Measurements from ENCODE around the gene SLC25A4. TPM values are rescaled to one million over a fixed set of nuclear protein-coding genes. Genes with fewer than 3 reads are reported as not detected.

SLC25A4 gene
- total and polyA plus RNA-seq, 5 experiments from 2014 or later = 11.7 to 15.8 (median 13.2) TPM

DNA sequence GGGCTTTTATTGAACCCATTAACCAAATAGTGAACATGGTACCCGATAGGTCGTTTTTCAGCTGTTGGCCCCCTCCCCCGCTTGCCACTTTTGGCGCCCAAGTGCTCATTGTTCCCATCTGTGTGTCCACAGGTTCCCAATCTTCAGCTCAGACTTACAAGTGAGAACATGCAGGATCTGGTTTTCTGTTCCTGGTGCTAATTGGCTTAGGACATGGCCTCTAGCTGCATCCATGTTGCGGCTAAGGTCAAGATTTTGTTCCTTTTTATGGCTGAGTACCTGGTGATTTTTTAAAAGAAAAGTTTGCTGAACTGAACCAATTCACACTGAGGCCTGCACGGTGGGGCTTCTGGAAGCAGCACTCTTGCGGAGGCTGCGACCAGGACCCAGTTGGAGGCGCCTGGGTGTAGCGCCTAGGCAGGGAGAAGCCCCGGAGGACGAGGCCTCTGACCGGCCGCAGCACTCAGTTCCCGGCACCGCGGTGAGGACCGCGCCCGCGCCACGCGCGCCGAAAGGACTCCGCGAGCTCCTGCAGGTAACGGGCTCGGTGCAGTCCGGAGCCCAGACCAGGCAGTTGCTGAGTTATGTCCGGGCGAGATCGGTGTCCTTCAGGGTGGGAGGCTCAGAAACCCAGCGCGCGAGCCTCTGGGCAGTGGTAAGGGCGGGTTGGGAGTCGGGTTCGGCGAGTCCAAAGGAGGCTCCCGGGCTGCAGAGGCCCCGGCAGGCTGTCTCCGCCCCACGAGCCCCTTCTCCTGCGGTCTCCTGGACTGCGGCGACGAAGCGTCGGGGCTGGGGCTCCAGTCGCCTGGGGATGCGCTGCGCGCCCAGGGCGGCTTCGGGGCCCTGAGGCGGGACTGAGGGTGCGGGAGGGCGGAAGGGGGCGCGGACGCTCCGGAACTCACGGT, 15.8 kb upstream of the SLC25A4 start:
- Mint-ChIP-seq H3K9me3 (peaks cover 0 to 3% (median 0%) of the 10 kb centered on the region in 9 donors), H3K27ac (peak overlapping the region in 1 of 10 donors; percentile 81), H3K4me3 (peak overlapping the region; percentile 42 to 84 (median 76)), H3K27me3 (peaks cover 10 to 48% (median 36%) of the 10 kb centered on the region in 5 donors), H3K4me1 (peaks cover 0 to 15% (median 12%) of the 10 kb centered on the region in 4 donors), H3K36me3 (no peaks in the 10 kb centered on the region)
- POLR2A ChIA-PET = interaction anchor here (0.7 to 2.1 kb wide), 2 partner anchors 16 to 87 kb away, joined by 4 to 7 read pairs; partner anchors contain the start of gene SLC25A4
- DNase-seq (peak in 2 of 10 donors; percentile 12 to 15), ATAC-seq (peak; percentile 26 to 45)

DNA sequence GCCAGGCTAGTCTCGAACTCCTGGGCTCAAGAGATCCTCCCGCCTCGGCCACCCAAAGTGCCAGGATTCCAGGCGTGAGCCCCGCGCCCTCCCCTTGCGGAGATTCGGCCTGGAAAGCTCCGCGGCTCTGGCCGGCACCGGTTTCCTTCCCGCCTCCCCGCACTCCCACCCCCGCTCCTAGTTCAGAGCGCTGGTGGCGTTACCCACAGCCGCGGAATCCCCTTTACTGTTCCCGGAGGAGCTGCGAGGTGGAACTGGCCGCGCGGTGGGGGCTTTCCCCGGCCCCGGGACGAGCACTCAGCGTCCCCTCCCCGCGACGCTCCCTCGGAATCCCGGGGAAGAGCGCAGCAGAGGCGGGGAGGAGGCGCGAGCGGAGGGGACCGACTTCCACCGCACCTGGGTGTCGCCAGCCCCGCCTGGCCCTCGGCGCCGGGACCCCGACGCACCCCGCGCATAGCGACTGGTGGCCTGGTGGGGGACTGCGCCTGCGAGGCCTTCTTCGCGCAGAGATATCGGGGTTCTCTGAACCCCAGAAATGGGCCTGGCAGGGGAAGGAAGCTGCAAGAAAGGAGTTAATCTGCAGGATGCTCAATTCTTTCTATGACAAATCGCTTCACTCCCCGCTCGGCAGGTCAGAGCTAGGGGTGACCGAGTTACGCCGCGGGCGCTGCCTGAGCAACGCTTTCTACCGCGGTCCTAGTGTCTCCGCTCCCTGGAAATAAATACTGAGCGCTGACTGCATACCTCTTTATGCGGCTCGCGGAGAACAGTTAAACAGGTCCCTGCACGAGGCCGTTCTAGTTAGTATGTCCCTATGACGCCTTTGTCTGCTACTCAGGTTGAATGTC, 14.6 kb upstream of the SLC25A4 start:
- peaks cover 0 to 3% (median 0%) of the 10 kb centered on the region in 9 donors for H3K9me3 Mint-ChIP-seq
- DNase-seq = peak in 6 of 10 donors; percentile 17 to 38 (median 27)
- no peaks in the 10 kb centered on the region for H3K36me3 Mint-ChIP-seq
- H3K4me3 Mint-ChIP-seq = peak overlapping the region; percentile 70 to 84 (median 81)
- peak; percentile 87 to 88 for ATAC-seq
- no peak overlapping the region for H3K27ac Mint-ChIP-seq
- peaks cover 0 to 8% (median 6%) of the 10 kb centered on the region in 4 donors for H3K4me1 Mint-ChIP-seq
- peaks cover 8 to 40% (median 36%) of the 10 kb centered on the region in 5 donors for H3K27me3 Mint-ChIP-seq
- POLR2A ChIA-PET = interaction anchor here (2.1 kb wide), 1 partner anchor 14 kb away, joined by 7 read pairs; the partner anchor contains the start of gene SLC25A4

DNA sequence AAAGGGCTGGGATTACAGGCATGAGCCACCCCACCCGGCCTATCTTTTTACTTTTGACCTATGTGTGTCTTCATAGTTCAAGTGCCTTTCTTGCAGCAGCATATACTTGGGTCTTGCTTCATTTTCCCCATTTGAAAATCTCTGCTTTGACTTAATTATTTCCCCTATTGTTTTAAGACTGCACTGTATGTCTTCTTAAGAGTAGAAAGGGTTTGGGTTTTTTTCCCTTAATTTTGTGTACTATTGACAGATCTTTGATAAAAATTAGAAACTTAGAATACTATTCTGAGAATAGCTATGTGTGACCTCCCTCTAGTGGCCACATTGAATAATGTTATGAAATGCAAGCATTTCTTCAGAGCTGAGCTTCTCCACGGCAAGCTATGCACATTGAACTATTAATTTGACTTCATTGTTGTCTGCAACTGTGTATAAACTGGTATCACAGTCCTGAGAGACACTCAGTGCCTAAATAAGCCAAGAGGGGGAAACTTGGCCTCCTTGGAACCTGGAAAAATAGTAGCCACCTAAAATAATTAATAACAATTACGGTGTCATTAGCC, 8.7 kb upstream of the SLC25A4 start:
- no peak overlapping the region for H3K27ac Mint-ChIP-seq
- H3K9me3 Mint-ChIP-seq = no peaks in the 10 kb centered on the region
- H3K36me3 Mint-ChIP-seq = no peaks in the 10 kb centered on the region
- POLR2A ChIA-PET = interaction anchor here (1.0 to 1.6 kb wide), 2 partner anchors 9 to 95 kb away, joined by 3 to 4 read pairs; partner anchors contain the start of gene SLC25A4
- peak; percentile 70 to 86 for ATAC-seq
- no peak overlapping the region for H3K4me3 Mint-ChIP-seq
- H3K4me1 Mint-ChIP-seq = peaks cover 0 to 6% (median 0%) of the 10 kb centered on the region in 4 donors
- peak in 4 of 10 donors; percentile 18 to 55 (median 46) for DNase-seq
- H3K27me3 Mint-ChIP-seq = peaks cover 5 to 57% (median 27%) of the 10 kb centered on the region in 5 donors

DNA sequence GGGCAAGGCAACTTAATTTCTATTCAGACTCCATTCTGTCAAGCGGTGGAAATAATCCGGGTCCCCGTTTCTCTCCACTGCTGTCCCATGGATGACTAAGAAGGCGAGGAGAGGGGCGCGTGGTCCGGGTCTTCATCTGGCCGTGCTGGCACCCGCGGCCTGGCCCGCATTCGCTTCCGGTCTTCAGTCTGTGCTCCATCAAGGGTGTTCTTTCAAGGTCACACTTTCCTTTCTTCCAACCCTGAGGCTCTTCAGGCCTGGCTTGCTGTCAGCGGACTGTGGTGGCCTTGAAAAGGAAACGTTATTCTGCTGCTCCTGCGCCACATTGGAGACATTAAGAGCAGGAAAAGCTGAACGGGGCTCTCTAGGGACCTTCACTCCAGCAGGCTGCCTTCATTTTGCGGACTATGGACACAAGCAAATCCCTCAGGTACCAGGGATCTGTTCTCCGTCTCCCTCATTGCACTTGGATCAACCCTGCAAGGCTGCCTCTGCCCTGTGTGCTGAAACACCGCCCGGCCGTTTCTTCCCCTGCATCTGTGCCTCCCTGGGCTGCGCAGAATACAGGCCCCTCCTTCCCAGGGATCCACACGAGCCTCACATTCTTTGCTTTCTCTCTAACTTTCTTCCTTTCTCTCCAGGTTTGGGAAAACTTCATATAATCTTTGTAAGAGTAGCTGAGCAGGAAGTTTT, 5.7 kb upstream of the SLC25A4 start:
- Mint-ChIP-seq H3K27me3 (peaks cover 1 to 39% (median 14%) of the 10 kb centered on the region in 5 donors), H3K36me3 (no peaks in the 10 kb centered on the region), H3K4me3 (no peak overlapping the region), H3K9me3 (no peaks in the 10 kb centered on the region), H3K4me1 (peaks cover under 1 to 8% (median 3%) of the 10 kb centered on the region in 4 donors), H3K27ac (no peak overlapping the region)
- DNase-seq (no peak), ATAC-seq (no peak)
- POLR2A ChIA-PET = no interaction called here

DNA sequence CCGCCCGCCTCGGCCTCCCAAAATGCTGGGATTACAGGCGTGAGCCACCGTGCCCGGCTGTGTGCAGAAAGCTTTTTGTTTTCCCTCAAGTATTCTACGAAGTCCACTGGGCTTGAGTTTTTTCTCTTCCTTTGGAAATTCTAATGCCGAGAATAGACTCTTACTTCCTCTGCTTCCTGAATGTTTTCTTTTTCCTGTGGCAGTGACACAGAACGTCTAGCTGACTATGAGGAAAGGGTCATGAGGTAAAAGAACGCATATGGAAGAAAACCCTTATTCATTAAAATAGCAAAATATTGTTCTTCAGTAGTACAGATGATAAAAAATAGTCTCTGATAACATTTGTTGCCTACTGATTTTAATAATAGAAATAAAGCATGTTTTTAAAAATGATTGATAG, 4.9 kb upstream of the SLC25A4 start:
- ATAC-seq (no peak), DNase-seq (no peak)
- Mint-ChIP-seq H3K4me1 (peaks cover 3 to 14% (median 6%) of the 10 kb centered on the region in 4 donors), H3K27me3 (peaks cover 1 to 39% (median 14%) of the 10 kb centered on the region in 5 donors), H3K27ac (no peak overlapping the region), H3K4me3 (no peak overlapping the region), H3K9me3 (no peaks in the 10 kb centered on the region), H3K36me3 (no peaks in the 10 kb centered on the region)
- POLR2A ChIA-PET = no interaction called here

DNA sequence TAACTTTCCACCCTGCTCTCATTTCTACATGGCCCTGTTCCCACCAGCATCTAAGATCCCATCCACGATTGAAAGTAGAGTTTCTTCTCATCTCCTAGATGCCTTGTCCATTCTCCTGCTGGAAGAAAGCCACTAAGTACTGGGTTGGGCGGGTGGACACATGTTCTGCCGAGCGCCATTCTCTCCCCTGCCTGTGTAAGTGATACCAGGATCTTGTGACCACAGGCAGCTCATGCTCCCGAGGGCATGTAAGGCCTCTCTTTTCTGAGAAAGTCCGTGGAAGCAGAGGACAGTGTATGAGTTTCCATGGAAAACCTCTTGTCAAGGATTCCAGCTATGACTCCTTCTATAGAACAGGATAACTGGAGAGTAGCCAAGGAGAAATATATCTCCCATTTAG, 3.3 kb upstream of the SLC25A4 start:
- H3K4me1 Mint-ChIP-seq = peaks cover 8 to 16% (median 15%) of the 10 kb centered on the region in 4 donors
- ATAC-seq = no peak
- no peaks in the 10 kb centered on the region for H3K9me3 Mint-ChIP-seq
- POLR2A ChIA-PET = no interaction called here
- no peak for DNase-seq
- no peaks in the 10 kb centered on the region for H3K36me3 Mint-ChIP-seq
- no peak overlapping the region for H3K27ac Mint-ChIP-seq
- H3K27me3 Mint-ChIP-seq = peaks cover 1 to 32% (median 14%) of the 10 kb centered on the region in 5 donors
- no peak overlapping the region for H3K4me3 Mint-ChIP-seq

DNA sequence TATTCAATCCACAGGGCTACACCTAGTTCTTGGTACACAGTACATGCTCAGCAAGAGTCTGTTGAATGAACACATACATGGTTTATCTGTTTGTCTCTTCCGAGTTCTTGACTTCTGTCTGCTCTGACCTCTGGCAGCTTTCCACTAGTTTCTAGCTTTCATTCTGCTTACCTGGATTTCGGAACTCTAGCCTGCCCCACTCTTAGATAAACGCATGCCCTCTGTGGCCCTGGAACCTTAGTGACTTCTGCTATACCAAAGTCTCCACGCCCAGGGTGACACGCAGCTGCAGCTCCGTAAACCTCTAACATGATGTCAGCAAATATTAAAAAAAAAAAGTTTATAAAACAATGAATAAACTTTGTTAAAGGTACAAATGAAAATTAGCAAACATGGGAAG, 1.3 kb upstream of the SLC25A4 start:
- Mint-ChIP-seq H3K27ac (no peak overlapping the region), H3K4me1 (peaks cover 14 to 22% (median 16%) of the 10 kb centered on the region in 4 donors), H3K4me3 (peak overlapping the region in 5 of 10 donors; percentile 8 to 96 (median 38)), H3K36me3 (peaks cover 0 to 5% (median 0%) of the 10 kb centered on the region in 3 donors), H3K27me3 (peaks cover 1 to 30% (median 14%) of the 10 kb centered on the region in 5 donors), H3K9me3 (no peaks in the 10 kb centered on the region)
- no peak for ATAC-seq
- POLR2A ChIA-PET = interaction anchor here (2.2 to 2.6 kb wide), 2 partner anchors 13 to 66 kb away, joined by 7 to 8 read pairs; no protein-coding TSS in a partner anchor
- DNase-seq = no peak

DNA sequence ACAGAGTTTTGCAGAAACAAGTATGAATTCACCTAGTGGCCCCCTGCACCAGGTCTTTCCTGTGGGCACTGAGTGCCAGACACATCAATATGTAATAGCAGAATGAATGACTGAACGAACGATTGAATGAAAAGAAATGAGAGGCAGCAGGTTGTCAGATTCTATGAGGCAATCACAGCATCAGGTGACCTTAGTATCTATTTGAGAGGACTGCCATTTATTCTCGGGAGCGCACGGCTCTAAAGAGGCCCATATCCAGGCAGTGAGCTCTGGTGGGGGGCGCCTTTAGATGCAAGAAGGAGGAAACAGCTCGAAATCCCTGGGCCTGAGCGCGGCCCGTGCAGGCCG, 528 bp upstream of the SLC25A4 start:
- peak overlapping the region; percentile 83 to 96 (median 92) for H3K4me3 Mint-ChIP-seq
- peak overlapping the region; percentile 65 to 94 (median 90) for H3K27ac Mint-ChIP-seq
- POLR2A ChIA-PET = interaction anchor here (0.5 to 2.6 kb wide), 13 partner anchors 8 to 1451 kb away, joined by 3 to 12 read pairs (median 6); partner anchors contain the start of genes ANKRD37, CENPU, LRP2BP and SNX25
- H3K27me3 Mint-ChIP-seq = peaks cover 1 to 25% (median 11%) of the 10 kb centered on the region in 5 donors
- H3K9me3 Mint-ChIP-seq = no peaks in the 10 kb centered on the region
- peak; percentile 16 to 24 for ATAC-seq
- peaks cover 14 to 22% (median 16%) of the 10 kb centered on the region in 4 donors for H3K4me1 Mint-ChIP-seq
- peak in 1 of 10 donors; percentile 5 for DNase-seq
- H3K36me3 Mint-ChIP-seq = peaks cover 0 to 7% (median 0%) of the 10 kb centered on the region in 3 donors

DNA sequence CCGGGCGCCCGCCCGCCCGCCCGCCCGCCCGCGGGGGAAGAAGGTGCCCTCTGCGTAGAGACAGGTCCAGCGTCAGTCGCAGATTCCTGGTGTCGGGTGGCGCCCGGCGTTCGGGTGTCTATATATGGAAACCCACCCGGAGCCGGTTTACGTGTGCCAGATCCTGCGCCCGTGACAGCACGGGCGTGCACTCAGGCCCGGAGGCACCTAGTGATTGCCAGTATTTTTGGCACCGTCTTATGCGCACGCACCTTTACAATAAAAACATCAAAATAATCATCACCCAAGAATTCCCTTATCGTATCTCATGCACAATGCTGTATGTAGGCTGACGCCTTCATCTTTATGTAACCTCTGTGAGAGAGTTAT, 519 bp downstream of the SLC25A4 start:
- Mint-ChIP-seq H3K36me3 (peaks cover 0 to 7% (median 0%) of the 10 kb centered on the region in 3 donors), H3K27ac (peak overlapping the region in 9 of 10 donors; percentile 45 to 87 (median 65)), H3K27me3 (peaks cover 0 to 15% (median 6%) of the 10 kb centered on the region in 5 donors), H3K4me1 (peaks cover 14 to 22% (median 16%) of the 10 kb centered on the region in 4 donors), H3K4me3 (peak overlapping the region; percentile 76 to 90 (median 86)), H3K9me3 (no peaks in the 10 kb centered on the region)
- POLR2A ChIA-PET = interaction anchor here (0.6 to 2.6 kb wide), 15 partner anchors 9 to 669 kb away, joined by 3 to 12 read pairs (median 5); partner anchors contain the start of genes ANKRD37, CENPU, IRF2 and LRP2BP
- DNase-seq (peak in 7 of 10 donors; percentile 27 to 73 (median 34)), ATAC-seq (peak; percentile 38 to 48)

DNA sequence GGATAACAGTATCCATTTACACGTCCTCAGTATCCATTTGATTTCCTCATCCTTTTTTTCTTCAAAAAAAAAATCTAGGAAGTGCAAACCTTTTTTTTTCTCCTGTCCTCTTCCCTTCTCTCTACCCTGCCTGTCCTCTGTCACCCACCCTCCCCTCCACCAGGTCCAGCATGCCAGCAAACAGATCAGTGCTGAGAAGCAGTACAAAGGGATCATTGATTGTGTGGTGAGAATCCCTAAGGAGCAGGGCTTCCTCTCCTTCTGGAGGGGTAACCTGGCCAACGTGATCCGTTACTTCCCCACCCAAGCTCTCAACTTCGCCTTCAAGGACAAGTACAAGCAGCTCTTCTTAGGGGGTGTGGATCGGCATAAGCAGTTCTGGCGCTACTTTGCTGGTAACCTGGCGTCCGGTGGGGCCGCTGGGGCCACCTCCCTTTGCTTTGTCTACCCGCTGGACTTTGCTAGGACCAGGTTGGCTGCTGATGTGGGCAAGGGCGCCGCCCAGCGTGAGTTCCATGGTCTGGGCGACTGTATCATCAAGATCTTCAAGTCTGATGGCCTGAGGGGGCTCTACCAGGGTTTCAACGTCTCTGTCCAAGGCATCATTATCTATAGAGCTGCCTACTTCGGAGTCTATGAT, 1.7 kb downstream of the SLC25A4 start:
- POLR2A ChIA-PET = no interaction called here
- peaks cover 0 to 3% (median under 1%) of the 10 kb centered on the region in 5 donors for H3K27me3 Mint-ChIP-seq
- DNase-seq (no peak), ATAC-seq (no peak)
- no peaks in the 10 kb centered on the region for H3K9me3 Mint-ChIP-seq
- H3K27ac Mint-ChIP-seq = peak overlapping the region in 3 of 10 donors; percentile 33 to 49 (median 47)
- H3K4me3 Mint-ChIP-seq = peak overlapping the region; percentile 22 to 90 (median 56)
- H3K4me1 Mint-ChIP-seq = peaks cover 14 to 22% (median 16%) of the 10 kb centered on the region in 4 donors
- peaks cover 0 to 10% (median 0%) of the 10 kb centered on the region in 3 donors for H3K36me3 Mint-ChIP-seq

DNA sequence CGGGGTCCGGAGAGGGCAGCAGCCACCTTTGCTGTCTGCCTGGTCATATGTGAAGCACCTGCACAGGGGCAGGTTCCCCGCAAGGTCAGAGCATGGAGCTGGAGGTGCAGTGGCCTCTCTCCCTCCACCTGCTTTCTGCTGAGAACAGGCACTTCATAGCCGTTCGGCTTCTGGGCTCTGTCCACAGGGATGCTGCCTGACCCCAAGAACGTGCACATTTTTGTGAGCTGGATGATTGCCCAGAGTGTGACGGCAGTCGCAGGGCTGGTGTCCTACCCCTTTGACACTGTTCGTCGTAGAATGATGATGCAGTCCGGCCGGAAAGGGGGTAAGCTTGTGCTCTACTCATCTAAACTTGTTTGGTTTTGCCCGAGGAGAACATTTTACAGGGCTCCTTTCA, 2.5 kb downstream of the SLC25A4 start:
- peak overlapping the region in 2 of 10 donors; percentile 6 to 65 for H3K4me3 Mint-ChIP-seq
- H3K4me1 Mint-ChIP-seq = peaks cover 14 to 22% (median 17%) of the 10 kb centered on the region in 4 donors
- no peaks in the 10 kb centered on the region for H3K9me3 Mint-ChIP-seq
- no peak for DNase-seq
- H3K36me3 Mint-ChIP-seq = peaks cover 0 to 12% (median 3%) of the 10 kb centered on the region in 3 donors
- POLR2A ChIA-PET = no interaction called here
- no peak for ATAC-seq
- H3K27me3 Mint-ChIP-seq = no peaks in the 10 kb centered on the region
- no peak overlapping the region for H3K27ac Mint-ChIP-seq
